Endometrial microvascular endothelial cells (primary cell): ENCODE data around the gene KRTAP1-3. TPM values are rescaled to one million over a fixed set of nuclear protein-coding genes. Genes with fewer than 3 reads are reported as not detected.
"Not testable (repeated sequence)": the region's sequence is repeated elsewhere in the genome, so short reads cannot be mapped to it uniquely, and the experiment has no call there.

Experiments
- in situ Hi-C: cut with HindIII; loops from 2 replicates; pipeline ENCODE4 v1.10.0; 2017; ENCODE audit warnings: low sequenced_read_pairs, low pct_unique_long_range_greater_than_20kb; ENCODE audit errors: inconsistent ontology term
- total RNA-seq: library from RNA; depleted of rRNA; stranded (reverse); fragments of >200 nt; gene quantifications from one replicate; pipeline ENCODE4 v1.2.3, GENCODE V29; 2015; ENCODE audit errors: inconsistent ontology term

The KRTAP1-3 gene
- total RNA-seq, 1 donor from 2014 or later: not detected

GRCh38 chr17:41057547-41057946 lies 22.9 kb upstream of the KRTAP1-3 start:
- in situ Hi-C loops: no loop called here

- in situ Hi-C loops: not testable (repeated sequence)
Measured at GRCh38 chr17:41055130-41055529, 20.5 kb upstream of the KRTAP1-3 start, which contains the start of gene KRTAP2-2. KRTAP2-2 (minus strand) TSS chr17:41055230; CDS start chr17:41055211, 19 bp downstream.

GRCh38 chr17:41054556-41054955 lies 19.9 kb upstream of the KRTAP1-3 start:
- in situ Hi-C loops: not testable (repeated sequence)

- in situ Hi-C loops: no loop called here
Measured at GRCh38 chr17:41054025-41054424, 19.4 kb upstream of the KRTAP1-3 start.

GRCh38 chr17:41052566-41052965 lies 17.9 kb upstream of the KRTAP1-3 start:
- in situ Hi-C loops: no loop called here

- in situ Hi-C loops: no loop called here
Measured at GRCh38 chr17:41049110-41049509, 14.4 kb upstream of the KRTAP1-3 start.

GRCh38 chr17:41048441-41048840 lies 13.8 kb upstream of the KRTAP1-3 start:
- in situ Hi-C loops: no loop called here

GRCh38 chr17:41046735-41047465 lies 12.2 kb upstream of the KRTAP1-3 start, which contains the start of gene KRTAP2-1:
KRTAP2-1 (minus strand) TSS chr17:41047316; CDS start chr17:41047267, 49 bp downstream.
- in situ Hi-C loops: not testable (repeated sequence)

GRCh38 chr17:41042953-41043352 lies 8.3 kb upstream of the KRTAP1-3 start:
- in situ Hi-C loops: no loop called here

GRCh38 chr17:41040783-41041571 lies 6.3 kb upstream of the KRTAP1-3 start, which contains the start of gene KRTAP1-1:
KRTAP1-1 (minus strand) TSS chr17:41041450; CDS start chr17:41041397, 53 bp downstream.
- in situ Hi-C loops: not testable (repeated sequence)

- in situ Hi-C loops: no loop called here
Measured at GRCh38 chr17:41037853-41038350, 3.2 kb upstream of the KRTAP1-3 start.

- in situ Hi-C loops: no loop called here
Measured at GRCh38 chr17:41029633-41030245, 4.9 kb downstream of the KRTAP1-3 start, which contains the start of gene KRTAP1-4. KRTAP1-4 (minus strand) TSS chr17:41030195; CDS start chr17:41030078, 117 bp downstream.

GRCh38 chr17:41026715-41027471 lies 7.8 kb downstream of the KRTAP1-3 start, which contains the start of gene KRTAP1-5:
KRTAP1-5 (minus strand) TSS chr17:41027208; CDS start chr17:41027155, 53 bp downstream.
- in situ Hi-C loops: no loop called here

GRCh38 chr17:41024697-41025096 lies 10.0 kb downstream of the KRTAP1-3 start:
- in situ Hi-C loops: no loop called here

GRCh38 chr17:41020336-41020735 lies 14.3 kb downstream of the KRTAP1-3 start:
- in situ Hi-C loops: no loop called here

- in situ Hi-C loops: no loop called here
Measured at GRCh38 chr17:41019415-41019814, 15.3 kb downstream of the KRTAP1-3 start.

GRCh38 chr17:41018541-41018940 lies 16.1 kb downstream of the KRTAP1-3 start:
- in situ Hi-C loops: no loop called here

- in situ Hi-C loops: no loop called here
Measured at GRCh38 chr17:41016578-41017215, 18.0 kb downstream of the KRTAP1-3 start.
